Fibroblast of lung (primary cell): ENCODE data around the gene METTL15. TPM values are rescaled to one million over a fixed set of nuclear protein-coding genes. Genes with fewer than 3 reads are reported as not detected.
"Not testable (repeated sequence)": the region's sequence is repeated elsewhere in the genome, so short reads cannot be mapped to it uniquely, and the experiment has no call there.

Experiments used
- DNase-seq, 2 donors: peaks; one replicate each; pipeline versions ENCODE4 v3.0.0 to v3.0.0-alpha.2; 2010; ENCODE audit warnings: low read depth in 2 of 2
- H2AFZ ChIP-seq: 2 replicates; pipeline ENCODE4 v1.5.1; 2012; ENCODE audit warnings: low read length, control low read depth, inconsistent platforms
- H3K27ac ChIP-seq: 2 replicates; pipeline ENCODE4 v1.5.1; 2011; ENCODE audit warnings: low read length, control low read depth; ENCODE audit not compliant: insufficient read depth
- H3K27me3 ChIP-seq: 2 replicates; pipeline ENCODE4 v1.5.1; 2011; ENCODE audit warnings: mild to moderate bottlenecking, low read length; ENCODE audit not compliant: control insufficient read depth, insufficient read depth
- H3K36me3 ChIP-seq: 2 replicates; pipeline ENCODE4 v1.5.1; 2011; ENCODE audit warnings: low read length; ENCODE audit not compliant: control insufficient read depth, insufficient read depth
- H3K4me1 ChIP-seq: 2 replicates; pipeline ENCODE4 v1.5.1; 2011; ENCODE audit warnings: low read length; ENCODE audit not compliant: control insufficient read depth, insufficient read depth; ENCODE audit errors: extremely low read depth
- H3K4me2 ChIP-seq: 2 replicates; pipeline ENCODE4 v1.5.1; 2011; ENCODE audit warnings: low read length, control low read depth; ENCODE audit not compliant: insufficient read depth; ENCODE audit errors: extremely low read depth
- H3K4me3 ChIP-seq, 4 experiments: fragments of 200-600 bp in 1 of 4; sonication (generic) in 1 of 4; replicated peaks in 1 of 4; 2 replicates each; pipeline ENCODE4 v1.5.1; 2011 to 2016; ENCODE audit warnings: low read length in 4 of 4, low read depth in 3 of 4, mild to moderate bottlenecking in 3 of 4, control low read depth in 2 of 4, inconsistent platforms in 1 of 4, mixed read lengths in 1 of 4; ENCODE audit not compliant: insufficient read depth in 1 of 4; ENCODE audit errors: control extremely low read depth in 1 of 4
- H3K79me2 ChIP-seq: 2 replicates; pipeline ENCODE4 v1.5.1; 2012; ENCODE audit warnings: mild to moderate bottlenecking, low read length, inconsistent platforms; ENCODE audit not compliant: control insufficient read depth, insufficient read depth
- H3K9ac ChIP-seq: 2 replicates; pipeline ENCODE4 v1.5.1; 2011; ENCODE audit warnings: mild to moderate bottlenecking, low read length, control low read depth; ENCODE audit not compliant: insufficient read depth
- H3K9me3 ChIP-seq: 2 replicates; pipeline ENCODE4 v1.5.1; 2012; ENCODE audit warnings: low read depth, low read length; ENCODE audit not compliant: control insufficient read depth, insufficient read depth
- H4K20me1 ChIP-seq: 2 replicates; pipeline ENCODE4 v1.5.1; 2011; ENCODE audit warnings: low read length; ENCODE audit not compliant: control insufficient read depth, insufficient read depth; ENCODE audit errors: extremely low read depth
- CTCF ChIP-seq, 2 donors: IDR thresholded peaks in 1 of 2; conservative IDR thresholded peaks in 1 of 2; 1 replicate in 1 of 2; 2 replicates in 1 of 2; pipeline ENCODE4 v1.5.1; 2011 to 2012; ENCODE audit warnings: low read length in 2 of 2, control low read depth in 1 of 2, inconsistent platforms in 1 of 2, low read depth in 1 of 2, mild to moderate bottlenecking in 1 of 2
- EZH2 ChIP-seq: IDR thresholded peaks from 2 replicates; pipeline ENCODE4 v1.5.1; 2012; ENCODE audit warnings: low read length, control low read depth, mild to moderate bottlenecking; ENCODE audit errors: missing control alignments
- polyA plus RNA-seq, 2 donors: library from polyadenylated mRNA; depleted of rRNA in 1 of 2; stranded (reverse) in 1 of 2; unstranded in 1 of 2; fragments of >200 nt; gene quantifications; 2 replicates each; pipeline ENCODE4 v1.2.1, GENCODE V29; 2011 to 2012; ENCODE audit warnings: missing spikeins in 1 of 2
- total RNA-seq: library from RNA; depleted of rRNA; stranded (reverse); fragments of >200 nt; gene quantifications from 2 replicates; pipeline ENCODE4 v1.2.1, GENCODE V29; 2014

Gene METTL15
- total and polyA plus RNA-seq, 2 donors (not counting 1 experiment from before 2014, with no cell fraction given) = 8.8 to 28.4 TPM

GRCh38 chr11:28315440-28315839 lies 207.3 kb downstream of the METTL15 start:
- Histone ChIP-seq H3K36me3 (no peaks in the 10 kb centered on the region), H3K9ac (no peak overlapping the region), H3K79me2 (no peaks in the 10 kb centered on the region), H2AFZ (no peak overlapping the region), H3K9me3 (no peaks in the 10 kb centered on the region), H3K4me3 (no peak overlapping the region), H3K4me1 (no peaks in the 10 kb centered on the region), H3K27ac (no peak overlapping the region), H3K4me2 (no peak overlapping the region), H4K20me1 (no peaks in the 10 kb centered on the region), H3K27me3 (no peaks in the 10 kb centered on the region)
- TF ChIP-seq EZH2 (no peak), CTCF (conservative IDR thresholded peaks at IDR 0.05 in 1 of 2, IDR thresholded peaks at IDR 0.05 in 1 of 2; ENCODE audit: low read depth in 1 of 2, low read length in 2 of 2) (no peak)
- no peak for DNase-seq

- no peak overlapping the region for H3K27ac ChIP-seq
- no peaks in the 10 kb centered on the region for H3K27me3 ChIP-seq
- no peak overlapping the region for H3K9ac ChIP-seq
- no peak for DNase-seq
- H4K20me1 ChIP-seq = no peaks in the 10 kb centered on the region
- no peak overlapping the region for H3K4me3 ChIP-seq
- no peaks in the 10 kb centered on the region for H3K36me3 ChIP-seq
- no peaks in the 10 kb centered on the region for H3K9me3 ChIP-seq
- no peak for TF ChIP-seq EZH2
- TF ChIP-seq CTCF (conservative IDR thresholded peaks at IDR 0.05 in 1 of 2, IDR thresholded peaks at IDR 0.05 in 1 of 2; ENCODE audit: low read depth in 1 of 2, low read length in 2 of 2) = no peak
- H2AFZ ChIP-seq = no peak overlapping the region
- H3K4me1 ChIP-seq = no peaks in the 10 kb centered on the region
- no peaks in the 10 kb centered on the region for H3K79me2 ChIP-seq
- H3K4me2 ChIP-seq = no peak overlapping the region
Observed at GRCh38 chr11:28318871-28319270, 210.7 kb downstream of the METTL15 start.

- no peak for DNase-seq
- no peak overlapping the region for H2AFZ ChIP-seq
Observed at GRCh38 chr11:28323621-28324020, 215.4 kb downstream of the METTL15 start.

DNA sequence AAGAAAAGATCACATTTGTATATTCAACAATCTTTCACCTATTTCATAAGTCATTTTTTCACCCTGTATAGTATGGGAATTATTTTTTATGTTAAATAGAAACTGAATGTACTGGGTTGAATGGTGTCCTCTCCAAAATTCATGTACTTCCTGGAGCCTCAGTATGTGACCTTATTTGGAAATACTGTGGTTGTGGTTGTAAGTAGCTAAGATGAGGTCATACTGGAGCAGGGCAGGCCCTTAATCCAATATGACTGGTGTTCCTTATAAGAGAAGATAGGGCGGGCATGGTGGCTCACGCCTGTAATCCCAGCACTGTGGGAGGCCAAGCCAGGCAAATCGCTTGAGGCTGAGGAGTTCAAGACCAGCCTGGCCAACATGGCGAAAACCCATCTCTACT lies 224.2 kb downstream of the METTL15 start:
- not testable (repeated sequence) for H3K4me3 ChIP-seq, H2AFZ ChIP-seq, H4K20me1 ChIP-seq, H3K4me2 ChIP-seq, H3K4me1 ChIP-seq, H3K36me3 ChIP-seq, H3K79me2 ChIP-seq, H3K27me3 ChIP-seq, H3K9ac ChIP-seq, H3K27ac ChIP-seq, H3K9me3 ChIP-seq, DNase-seq

More at GRCh38 chr11:28323621-28324020, 215.4 kb downstream of the METTL15 start:
- no peak overlapping the region for H3K27ac ChIP-seq
- H4K20me1 ChIP-seq = no peaks in the 10 kb centered on the region
- no peak overlapping the region for H3K4me3 ChIP-seq
- no peaks in the 10 kb centered on the region for H3K9me3 ChIP-seq
- no peaks in the 10 kb centered on the region for H3K36me3 ChIP-seq
- no peaks in the 10 kb centered on the region for H3K27me3 ChIP-seq
- no peak overlapping the region for H3K9ac ChIP-seq
- TF ChIP-seq EZH2 (no peak), CTCF (conservative IDR thresholded peaks at IDR 0.05 in 1 of 2, IDR thresholded peaks at IDR 0.05 in 1 of 2; ENCODE audit: low read depth in 1 of 2, low read length in 2 of 2) (no peak)
- no peaks in the 10 kb centered on the region for H3K79me2 ChIP-seq
- H3K4me2 ChIP-seq = no peak overlapping the region
- H3K4me1 ChIP-seq = no peaks in the 10 kb centered on the region
